Sigmoid colon (tissue), 7 donors: ENCODE data around the gene CATSPERB. TPM values are rescaled to one million over a fixed set of nuclear protein-coding genes. Genes with fewer than 3 reads are reported as not detected.
"Not testable (repeated sequence)": the region's sequence is repeated elsewhere in the genome, so short reads cannot be mapped to it uniquely, and the experiment has no call there.

ENCODE experiments used
- DNase-seq: peaks from one replicate; pipeline ENCODE4 v3.0.0-alpha.2; 2019
- H3K27ac ChIP-seq, 4 donors: fragments of 200-600 bp; sonication (generic); one replicate each; pipeline ENCODE4 v1.5.1; 2016 to 2019; ENCODE audit warnings: mild to moderate bottlenecking in 1 of 4
- H3K27me3 ChIP-seq, 3 donors: fragments of 200-600 bp; sonication (generic); one replicate each; pipeline ENCODE4 v1.5.1; 2019; ENCODE audit warnings: mild to moderate bottlenecking in 1 of 3
- H3K36me3 ChIP-seq, 4 donors: fragments of 200-600 bp; sonication (generic); one replicate each; pipeline ENCODE4 v1.5.1; 2016 to 2019
- H3K4me1 ChIP-seq, 4 donors: fragments of 200-600 bp; sonication (generic); one replicate each; pipeline ENCODE4 v1.5.1; 2017 to 2019
- H3K4me3 ChIP-seq, 4 donors: fragments of 200-600 bp; sonication (generic); one replicate each; pipeline ENCODE4 v1.5.1; 2017 to 2019; ENCODE audit warnings: mild to moderate bottlenecking in 2 of 4, moderate library complexity in 1 of 4
- H3K9me3 ChIP-seq, 4 donors: fragments of 200-600 bp in 3 of 4; sonication (generic) in 3 of 4; one replicate each; pipeline versions ENCODE4 v1.5.1 to v1.6.1; 2013 to 2019
- CTCF ChIP-seq, 4 experiments: fragments of 450-650 bp in 3 of 4; fragments of 200-600 bp in 1 of 4; IDR thresholded peaks; one replicate each; pipeline ENCODE4 v1.5.1; 2016 to 2019; ENCODE audit warnings: antibody characterized with exemption in 4 of 4, mild to moderate bottlenecking in 3 of 4, moderate library complexity in 2 of 4
- EP300 ChIP-seq, 4 donors: sonication (generic); formaldehyde crosslinking; IDR thresholded peaks; one replicate each; pipeline ENCODE4 v1.6.1; 2017; ENCODE audit warnings: antibody characterized with exemption in 4 of 4
- POLR2A ChIP-seq, 2 donors: fragments of 450-650 bp; IDR thresholded peaks; one replicate each; pipeline ENCODE4 v1.6.1; 2016; ENCODE audit warnings: antibody characterized with exemption in 2 of 2, mild to moderate bottlenecking in 2 of 2, moderate library complexity in 2 of 2
- POLR2AphosphoS5 ChIP-seq, 4 donors: sonication (generic); formaldehyde crosslinking; IDR thresholded peaks; one replicate each; pipeline ENCODE4 v1.6.1; 2017; ENCODE audit warnings: antibody characterized with exemption in 4 of 4
- whole genome bisulfite sequencing, 2 donors: extraction: QIAGEN DNeasy Blood & Tissue Kit; methylation state at CpG; one replicate each; pipeline ENCODE4 v1.1.7; 2013; 5-methylcytosine and 5-hydroxymethylcytosine counted together
- intact Hi-C: fragments of 100-400 bp; cut with DNase I; formaldehyde crosslinking; loops from one replicate; pipeline ENCODE4 v1.15.1; 2023
- polyA plus RNA-seq, 3 donors: library from polyadenylated mRNA; stranded (reverse); fragments of 200-250 nt; gene quantifications; one replicate each; pipeline ENCODE4 v1.2.3, GENCODE V29; 2013
- total RNA-seq, 4 donors: library from RNA; depleted of rRNA; stranded (reverse); fragments of >200 nt; gene quantifications; one replicate each; pipeline ENCODE4 v1.1.0, GENCODE V29; 2016
- donor health status: healthy with polysubstance abuse.
- donor health status: Bipolar disorder and iron deficiency.
- donor health status: healthy.

Gene CATSPERB
- total and polyA plus RNA-seq, 7 donors, result 0.14 to 6.7 (median 1.4) TPM

GRCh38 chr14:91706996-91707395 is 24.9 kb downstream of the CATSPERB start:
- intact Hi-C loops, result no loop called here
- Histone ChIP-seq H3K27ac (no peak overlapping the region), H3K36me3 (no peaks in the 10 kb centered on the region), H3K4me3 (no peak overlapping the region), H3K4me1 (no peaks in the 10 kb centered on the region), H3K9me3 (no peaks in the 10 kb centered on the region), H3K27me3 (no peaks in the 10 kb centered on the region)
- DNase-seq, result no peak
- TF ChIP-seq POLR2AphosphoS5 (IDR thresholded peaks at IDR 0.05), result no peak
- no peak for TF ChIP-seq POLR2A (IDR thresholded peaks at IDR 0.05)
- no peak for TF ChIP-seq EP300 (IDR thresholded peaks at IDR 0.05)
- no peak for TF ChIP-seq CTCF (IDR thresholded peaks at IDR 0.05)

GRCh38 chr14:91694643-91695042 is 37.2 kb downstream of the CATSPERB start:
- TF ChIP-seq EP300 (IDR thresholded peaks at IDR 0.05) (no peak), CTCF (IDR thresholded peaks at IDR 0.05) (no peak), POLR2AphosphoS5 (IDR thresholded peaks at IDR 0.05) (no peak), POLR2A (IDR thresholded peaks at IDR 0.05) (no peak)
- WGBS, 2 donors, result 75 to 84% methylated on average over 2 of the region's 2 CpGs

GRCh38 chr14:91693346-91693745 is 38.5 kb downstream of the CATSPERB start:
- Histone ChIP-seq H3K27ac (no peak overlapping the region), H3K4me3 (no peak overlapping the region), H3K27me3 (no peaks in the 10 kb centered on the region), H3K4me1 (no peaks in the 10 kb centered on the region), H3K36me3 (no peaks in the 10 kb centered on the region), H3K9me3 (peaks cover 0 to 3% (median 0%) of the 10 kb centered on the region in 4 donors)
- WGBS, 2 donors, result 18 to 51% methylated on average over 1 of the region's 1 CpG
- DNase-seq, result no peak
- intact Hi-C loops, result no loop called here
- TF ChIP-seq POLR2A (IDR thresholded peaks at IDR 0.05) (no peak), CTCF (IDR thresholded peaks at IDR 0.05) (no peak), POLR2AphosphoS5 (IDR thresholded peaks at IDR 0.05) (no peak), EP300 (IDR thresholded peaks at IDR 0.05) (no peak)

More at GRCh38 chr14:91694643-91695042, 37.2 kb downstream of the CATSPERB start:
- no peaks in the 10 kb centered on the region for H3K36me3 ChIP-seq
- H3K4me3 ChIP-seq, result no peak overlapping the region
- H3K27ac ChIP-seq, result no peak overlapping the region
- no peaks in the 10 kb centered on the region for H3K27me3 ChIP-seq
- H3K4me1 ChIP-seq, result no peaks in the 10 kb centered on the region
- H3K9me3 ChIP-seq, result peaks cover 0 to 3% (median 0%) of the 10 kb centered on the region in 4 donors
- intact Hi-C loops, result no loop called here
- no peak for DNase-seq

- DNase-seq, result no peak
- H3K4me1 ChIP-seq, result no peaks in the 10 kb centered on the region
- intact Hi-C loops, result no loop called here
- no peaks in the 10 kb centered on the region for H3K9me3 ChIP-seq
- no peaks in the 10 kb centered on the region for H3K27me3 ChIP-seq
- 86 to 92% methylated on average over 7 of the region's 7 CpGs for WGBS, 2 donors
- no peaks in the 10 kb centered on the region for H3K36me3 ChIP-seq
- TF ChIP-seq CTCF (IDR thresholded peaks at IDR 0.05) (no peak), POLR2A (IDR thresholded peaks at IDR 0.05) (no peak), POLR2AphosphoS5 (IDR thresholded peaks at IDR 0.05) (no peak), EP300 (IDR thresholded peaks at IDR 0.05) (no peak)
- H3K4me3 ChIP-seq, result no peak overlapping the region
- H3K27ac ChIP-seq, result no peak overlapping the region
Observed at GRCh38 chr14:91692075-91692474, 39.8 kb downstream of the CATSPERB start.

GRCh38 chr14:91689608-91690007 is 42.3 kb downstream of the CATSPERB start:
- Histone ChIP-seq H3K36me3 (no peaks in the 10 kb centered on the region), H3K4me3 (no peak overlapping the region), H3K4me1 (no peaks in the 10 kb centered on the region), H3K27ac (no peak overlapping the region), H3K27me3 (no peaks in the 10 kb centered on the region), H3K9me3 (no peaks in the 10 kb centered on the region)
- intact Hi-C loops, result no loop called here
- TF ChIP-seq EP300 (IDR thresholded peaks at IDR 0.05), result no peak
- DNase-seq, result no peak
- WGBS, 2 donors, result 92 to 98% methylated on average over 1 of the region's 1 CpG

DNA sequence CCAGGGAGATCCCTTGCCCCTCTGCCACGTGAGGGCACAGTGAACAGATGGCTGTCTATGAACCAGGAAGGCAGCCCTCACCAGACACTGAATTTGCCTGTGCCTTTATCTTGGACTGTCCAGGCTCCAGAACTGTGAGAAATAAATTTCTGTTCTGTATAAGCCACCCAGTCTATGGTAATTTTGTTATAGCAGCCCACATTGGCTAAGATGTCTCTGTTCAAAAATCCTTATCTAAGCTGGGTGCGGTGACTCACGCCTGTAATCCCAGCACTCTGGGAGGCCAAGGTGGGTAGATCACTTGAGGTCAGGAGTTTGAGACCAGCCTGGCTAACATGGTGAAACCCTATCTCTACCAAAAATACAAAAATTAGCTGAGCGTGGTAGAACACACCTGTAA is 44.5 kb downstream of the CATSPERB start:
- DNase-seq, H3K27me3 ChIP-seq, H3K4me1 ChIP-seq, H3K36me3 ChIP-seq, H3K9me3 ChIP-seq, H3K4me3 ChIP-seq, H3K27ac ChIP-seq, intact Hi-C loops: not testable (repeated sequence)
- 91 to 93% methylated on average over 4 of the region's 4 CpGs for WGBS, 2 donors
